Activated CD4-positive, alpha-beta T cell treated with anti-CD3 and anti-CD28 coated beads, Interleukin-2, amount 50 U/mL, for 24 hours (primary cell): ENCODE data around the gene ZFR.
"Not testable (repeated sequence)": the region's sequence is repeated elsewhere in the genome, so short reads cannot be mapped to it uniquely, and the experiment has no call there.

ENCODE experiments used
- DNase-seq, 2 donors: peaks; one replicate each; pipeline ENCODE4 v3.0.0-alpha.2; 2020; ENCODE audit warnings: low read depth in 1 of 2, low spot score in 1 of 2

Gene ZFR

GRCh38 chr5:32452316-32452715 lies 7.8 kb upstream of the ZFR start:
- not testable (repeated sequence) for DNase-seq

- DNase-seq = no peak
These were observed 6.4 kb upstream of the ZFR start for GRCh38 chr5:32450952-32451351.

GRCh38 chr5:32449262-32449661 lies 4.7 kb upstream of the ZFR start:
- DNase-seq = no peak

GRCh38 chr5:32446630-32447029 lies 2.1 kb upstream of the ZFR start:
- DNase-seq = no peak

GRCh38 chr5:32445831-32446614 lies 1.5 kb upstream of the ZFR start:
- no peak for DNase-seq

GRCh38 chr5:32445287-32445758 lies 783 bp upstream of the ZFR start:
- DNase-seq = no peak

- peak; percentile 10 to 36 for DNase-seq
These were observed 754 bp downstream of the ZFR start for GRCh38 chr5:32443541-32444430.

- peak in 1 of 2 donors; percentile 17 for DNase-seq
These were observed 1.4 kb downstream of the ZFR start for GRCh38 chr5:32443145-32443540.

- DNase-seq = no peak
These were observed 5.4 kb downstream of the ZFR start for GRCh38 chr5:32439086-32439642.

GRCh38 chr5:32436553-32437242 lies 7.8 kb downstream of the ZFR start:
- DNase-seq = no peak

GRCh38 chr5:32435383-32435782 lies 9.2 kb downstream of the ZFR start:
- no peak for DNase-seq

- DNase-seq = no peak
These were observed 10.3 kb downstream of the ZFR start for GRCh38 chr5:32434221-32434620.

- no peak for DNase-seq
These were observed 11.9 kb downstream of the ZFR start for GRCh38 chr5:32432633-32433032.

- DNase-seq = not testable (repeated sequence)
These were observed 13.7 kb downstream of the ZFR start for GRCh38 chr5:32430825-32431224.

GRCh38 chr5:32428426-32428825 lies 16.1 kb downstream of the ZFR start:
- DNase-seq = no peak

- no peak for DNase-seq
These were observed 17.9 kb downstream of the ZFR start for GRCh38 chr5:32426440-32427151.

- DNase-seq = no peak
These were observed 21.8 kb downstream of the ZFR start for GRCh38 chr5:32422697-32423096.

- DNase-seq = no peak
These were observed 23.5 kb downstream of the ZFR start for GRCh38 chr5:32421075-32421474.

- DNase-seq = no peak
These were observed 24.0 kb downstream of the ZFR start for GRCh38 chr5:32420506-32420905.

GRCh38 chr5:32419791-32420190 lies 24.7 kb downstream of the ZFR start:
- no peak for DNase-seq
